ENCODE results near the gene FSD1. TPM values are rescaled to one million over a fixed set of nuclear protein-coding genes. Genes with fewer than 3 reads are reported as not detected.
A peak's percentile ranks its signal among the peaks of the same experiment; 100 is the strongest.
"Not testable (repeated sequence)": the region's sequence is repeated elsewhere in the genome, so short reads cannot be mapped to it uniquely, and the experiment has no call there.

The FSD1 gene
- total RNA-seq, 4 donors from 2014 or later, result not detected

- H3K9me3 ChIP-seq, result no peaks in the 10 kb centered on the region
- H3K4me3 ChIP-seq, result peak overlapping the region; percentile 22 to 41 (median 34)
- no peak for ATAC-seq
- H3K36me3 ChIP-seq, result no peaks in the 10 kb centered on the region
- DNase-seq, result no peak
- peaks cover 0 to 11% of the 10 kb centered on the region in 2 donors for H3K4me1 ChIP-seq
- peaks cover 35 to 40% (median 38%) of the 10 kb centered on the region in 3 donors for H3K27me3 ChIP-seq
- TF ChIP-seq POLR2A (IDR thresholded peaks at IDR 0.05), result no peak
- no peak for TF ChIP-seq CTCF (IDR thresholded peaks at IDR 0.05 in 4 of 5, conservative IDR thresholded peaks at IDR 0.05 in 1 of 5)
- in situ Hi-C loops (cut with MboI; ENCODE audit: low sequenced_read_pairs in 4 of 4) (no loop called here), intact Hi-C loops (cut with DNase I; ENCODE audit: low total_unique reads) (no loop called here)
- H3K27ac ChIP-seq, result no peak overlapping the region
These were observed 24.6 kb upstream of the FSD1 start for GRCh38 chr19:4279530-4280422.

- Histone ChIP-seq H3K9me3 (no peaks in the 10 kb centered on the region), H3K4me3 (no peak overlapping the region), H3K27ac (no peak overlapping the region), H3K4me1 (peaks cover 0 to 4% of the 10 kb centered on the region in 2 donors), H3K27me3 (peaks cover 21 to 29% (median 27%) of the 10 kb centered on the region in 3 donors), H3K36me3 (no peaks in the 10 kb centered on the region)
- intact Hi-C loops (cut with DNase I; ENCODE audit: low total_unique reads) (no loop called here), in situ Hi-C loops (cut with MboI; ENCODE audit: low sequenced_read_pairs in 4 of 4) (no loop called here)
- DNase-seq (no peak), ATAC-seq (no peak)
- no peak for TF ChIP-seq POLR2A (IDR thresholded peaks at IDR 0.05)
- TF ChIP-seq CTCF (IDR thresholded peaks at IDR 0.05 in 4 of 5, conservative IDR thresholded peaks at IDR 0.05 in 1 of 5), result no peak
These were observed 20.0 kb upstream of the FSD1 start for GRCh38 chr19:4284176-4284958.

- Histone ChIP-seq H3K36me3 (no peaks in the 10 kb centered on the region), H3K4me1 (no peaks in the 10 kb centered on the region), H3K27me3 (peaks cover 16 to 23% (median 20%) of the 10 kb centered on the region in 3 donors), H3K27ac (no peak overlapping the region), H3K9me3 (no peaks in the 10 kb centered on the region), H3K4me3 (no peak overlapping the region)
- no peak for TF ChIP-seq POLR2A (IDR thresholded peaks at IDR 0.05)
- intact Hi-C loops (cut with DNase I; ENCODE audit: low total_unique reads), result no loop called here
- DNase-seq (no peak), ATAC-seq (no peak)
- in situ Hi-C loops (cut with MboI; ENCODE audit: low sequenced_read_pairs in 4 of 4), result no loop called here
These were observed 19.4 kb upstream of the FSD1 start for GRCh38 chr19:4284974-4285373.

GRCh38 chr19:4286141-4286540, 18.3 kb upstream of the FSD1 start:
- H3K9me3 ChIP-seq; ATAC-seq; H3K4me3 ChIP-seq; DNase-seq; intact Hi-C loops (cut with DNase I; ENCODE audit: low total_unique reads); in situ Hi-C loops (cut with MboI; ENCODE audit: low sequenced_read_pairs in 4 of 4); H3K4me1 ChIP-seq; H3K36me3 ChIP-seq; H3K27ac ChIP-seq: not testable (repeated sequence)
- peaks cover 6 to 11% (median 9%) of the 10 kb centered on the region in 3 donors for H3K27me3 ChIP-seq

GRCh38 chr19:4288091-4288777, 16.2 kb upstream of the FSD1 start:
- TF ChIP-seq POLR2A (IDR thresholded peaks at IDR 0.05) (no peak), CTCF (IDR thresholded peaks at IDR 0.05 in 4 of 5, conservative IDR thresholded peaks at IDR 0.05 in 1 of 5) (no peak)

More at GRCh38 chr19:4288091-4288777, 16.2 kb upstream of the FSD1 start:
- Histone ChIP-seq H3K27me3 (peaks cover 0 to 7% (median under 1%) of the 10 kb centered on the region in 3 donors), H3K9me3 (no peaks in the 10 kb centered on the region), H3K4me3 (no peak overlapping the region), H3K4me1 (no peaks in the 10 kb centered on the region), H3K27ac (no peak overlapping the region), H3K36me3 (no peaks in the 10 kb centered on the region)
- DNase-seq, result no peak
- no peak for ATAC-seq
- intact Hi-C loops (cut with DNase I; ENCODE audit: low total_unique reads), result no loop called here
- in situ Hi-C loops (cut with MboI; ENCODE audit: low sequenced_read_pairs in 4 of 4), result no loop called here
